Endothelial cell of umbilical vein (primary cell): Measurements from ENCODE around the gene TSPAN14. TPM values are rescaled to one million over a fixed set of nuclear protein-coding genes. Genes with fewer than 3 reads are reported as not detected.

Experiments used
- BruUV-seq: library from RNA; stranded (reverse); fragments of 400-500 nt; replicated peaks from 2 replicates; lab custom pipeline; 2021; lab: Mats Ljungman, UMichigan
- CTCF ChIA-PET: fragments of 300-600, 350-600 bp; sonication (Branson Sonifier 250); formaldehyde crosslinking; loops from one replicate; lab custom pipeline; 2021; ENCODE audit warnings: antibody characterized with exemption, inconsistent platforms; lab: Charles Lee
- POLR2A ChIA-PET: fragments of 300-600, 350-600 bp; sonication (Branson Sonifier 250); formaldehyde crosslinking; loops from one replicate; lab custom pipeline; 2021; ENCODE audit warnings: antibody characterized with exemption, inconsistent platforms; lab: Charles Lee
- DNase-seq: peaks from one replicate; pipeline ENCODE4 v3.0.0-alpha.2; 2011; ENCODE audit warnings: low read depth, low spot score
- FAIRE-seq: peaks from 2 replicates; lab custom pipeline; 2011; peaks lifted over from hg19 to GRCh38; lab: Jason Lieb, UNC
- H2AFZ ChIP-seq: 2 replicates; pipeline ENCODE4 v1.6.0; 2012; ENCODE audit warnings: low read depth, low read length, control low read depth, inconsistent platforms
- H3K27ac ChIP-seq: 2 replicates; pipeline ENCODE4 v1.5.1; 2011; ENCODE audit warnings: low read depth, mild to moderate bottlenecking, control low read depth, low read length, moderate library complexity; ENCODE audit not compliant: insufficient read depth
- H3K27me3 ChIP-seq, 2 experiments: 2 replicates each; pipeline versions ENCODE4 v1.6.0 to v1.6.1; 2011; ENCODE audit warnings: low read length in 2 of 2, mixed read lengths in 1 of 2; ENCODE audit not compliant: control insufficient read depth in 2 of 2, insufficient read depth in 2 of 2
- H3K36me3 ChIP-seq, 2 experiments: 2 replicates in 1 of 2; 3 replicates in 1 of 2; pipeline ENCODE4 v1.5.1; 2011; ENCODE audit warnings: low read length in 2 of 2, mild to moderate bottlenecking in 1 of 2, moderate library complexity in 1 of 2; ENCODE audit not compliant: control insufficient read depth in 2 of 2, insufficient read depth in 2 of 2; ENCODE audit errors: extremely low read depth in 1 of 2
- H3K4me1 ChIP-seq: 3 replicates; pipeline ENCODE4 v1.5.1; 2011; ENCODE audit warnings: mild to moderate bottlenecking, low read length; ENCODE audit not compliant: control insufficient read depth, insufficient read depth; ENCODE audit errors: extremely low read depth
- H3K4me2 ChIP-seq: 2 replicates; pipeline ENCODE4 v1.6.1; 2011; ENCODE audit warnings: low read length, control low read depth, mixed read lengths; ENCODE audit not compliant: insufficient read depth
- H3K4me3 ChIP-seq, 3 experiments: fragments of 200-600 bp in 1 of 3; sonication (generic), shearing (Covaris generic) in 1 of 3; replicated peaks in 1 of 3; 2 replicates each; pipeline ENCODE4 v1.5.1; 2011 to 2016; ENCODE audit warnings: control low read depth in 3 of 3, low read length in 3 of 3, mild to moderate bottlenecking in 2 of 3, inconsistent platforms in 1 of 3, low read depth in 1 of 3, moderate library complexity in 1 of 3; ENCODE audit not compliant: insufficient read depth in 1 of 3
- H3K79me2 ChIP-seq: 2 replicates; pipeline ENCODE4 v1.6.0; 2012; ENCODE audit warnings: low read length, inconsistent platforms; ENCODE audit not compliant: control insufficient read depth, insufficient read depth
- H3K9ac ChIP-seq: replicated peaks from 2 replicates; pipeline ENCODE3; 2011; ENCODE audit warnings: low read length, control low read depth; ENCODE audit not compliant: insufficient read depth; ENCODE audit errors: extremely low read depth
- H3K9me1 ChIP-seq: replicated peaks from 3 replicates; pipeline ENCODE4 v1.6.0; 2011; ENCODE audit warnings: mild to moderate bottlenecking, low read length; ENCODE audit not compliant: control insufficient read depth, insufficient read depth; ENCODE audit errors: extremely low read depth
- H3K9me3 ChIP-seq: replicated peaks from 2 replicates; pipeline ENCODE4 v1.5.1; 2012; ENCODE audit warnings: low read length, inconsistent platforms; ENCODE audit not compliant: control insufficient read depth, insufficient read depth
- H4K20me1 ChIP-seq: replicated peaks from 2 replicates; pipeline ENCODE3; 2011; ENCODE audit warnings: mild to moderate bottlenecking, low read length; ENCODE audit not compliant: control insufficient read depth, insufficient read depth; ENCODE audit errors: extremely low read depth
- EZH2 ChIP-seq: IDR thresholded peaks from 2 replicates; pipeline ENCODE4 v1.6.1; 2012; ENCODE audit warnings: borderline replicate concordance, low read depth, mild to moderate bottlenecking, moderate library complexity, low read length, inconsistent platforms; ENCODE audit not compliant: severe bottlenecking
- FOS ChIP-seq: IDR thresholded peaks from 2 replicates; pipeline ENCODE4 v1.6.1; 2011; ENCODE audit warnings: mild to moderate bottlenecking, low read length, moderate library complexity, borderline replicate concordance; ENCODE audit not compliant: insufficient read depth
- GATA2 ChIP-seq: IDR thresholded peaks from 2 replicates; pipeline ENCODE4 v1.7.0; 2011; ENCODE audit warnings: low read depth, mild to moderate bottlenecking, moderate library complexity, mixed read lengths, low read length; ENCODE audit not compliant: insufficient read length, insufficient read depth
- JUN ChIP-seq: IDR thresholded peaks from 2 replicates; pipeline ENCODE4 v1.6.1; 2011; ENCODE audit warnings: borderline replicate concordance, low read depth; ENCODE audit not compliant: insufficient read length, insufficient read depth
- MYC ChIP-seq: IDR thresholded peaks from one replicate; pipeline ENCODE4 v1.6.1; 2011; ENCODE audit warnings: mild to moderate bottlenecking, low read depth, low read length
- POLR2A ChIP-seq: IDR thresholded peaks from 2 replicates; pipeline ENCODE4 v1.6.1; 2012; ENCODE audit warnings: low read depth, mild to moderate bottlenecking, control low read depth, low read length
- POLR2AphosphoS5 ChIP-seq: IDR thresholded peaks from 2 replicates; pipeline ENCODE4 v1.6.1; 2012; ENCODE audit warnings: low read depth, mild to moderate bottlenecking, control low read depth, low read length, moderate library complexity; ENCODE audit not compliant: insufficient read depth
- dilution Hi-C: fragments of 300-500 bp; cut with MboI; formaldehyde crosslinking; loops from one replicate; pipeline ENCODE4 v1.15.0; 2019; ENCODE audit warnings: low sequenced_read_pairs; ENCODE audit not compliant: extremely low pct_ligation_motif_present
- intact Hi-C: fragments of 100-400 bp; cut with micrococcal nuclease; formaldehyde crosslinking; loops from one replicate; pipeline ENCODE4 v1.10.0; 2022
- polyA plus RNA-seq, 4 experiments: library from polyadenylated mRNA; depleted of rRNA in 3 of 4; stranded (reverse) in 3 of 4; unstranded in 1 of 4; fragments of >200 nt; gene quantifications; 2 replicates each; pipeline versions ENCODE4 v1.2.1 to v1.2.3, GENCODE V29; 2011 to 2012; ENCODE audit warnings: missing spikeins in 1 of 4
- total RNA-seq: library from RNA; stranded (reverse); gene quantifications from 2 replicates; pipeline ENCODE4 v1.2.3, GENCODE V29; 2021
- TF ChIP-seq, protein P1 (sequence below): IDR thresholded peaks from 2 replicates; pipeline ENCODE4 v1.6.1; 2011; ENCODE audit not compliant: insufficient read depth, insufficient read length
- TF ChIP-seq, protein P2 (sequence below), 2 donors: IDR thresholded peaks; 1 replicate in 1 of 2; 2 replicates in 1 of 2; pipeline ENCODE4 v1.5.1; 2011; ENCODE audit warnings: low read length in 2 of 2, mild to moderate bottlenecking in 2 of 2, moderate library complexity in 2 of 2, control low read depth in 1 of 2, inconsistent platforms in 1 of 2, low read depth in 1 of 2; ENCODE audit not compliant: insufficient read depth in 1 of 2; ENCODE audit errors: extremely low read depth in 1 of 2

Gene TSPAN14
- total and polyA plus RNA-seq, 2 donors (not counting 3 experiments of a cell fraction or from before 2014, with no cell fraction given), result 210 to 242 TPM

DNA sequence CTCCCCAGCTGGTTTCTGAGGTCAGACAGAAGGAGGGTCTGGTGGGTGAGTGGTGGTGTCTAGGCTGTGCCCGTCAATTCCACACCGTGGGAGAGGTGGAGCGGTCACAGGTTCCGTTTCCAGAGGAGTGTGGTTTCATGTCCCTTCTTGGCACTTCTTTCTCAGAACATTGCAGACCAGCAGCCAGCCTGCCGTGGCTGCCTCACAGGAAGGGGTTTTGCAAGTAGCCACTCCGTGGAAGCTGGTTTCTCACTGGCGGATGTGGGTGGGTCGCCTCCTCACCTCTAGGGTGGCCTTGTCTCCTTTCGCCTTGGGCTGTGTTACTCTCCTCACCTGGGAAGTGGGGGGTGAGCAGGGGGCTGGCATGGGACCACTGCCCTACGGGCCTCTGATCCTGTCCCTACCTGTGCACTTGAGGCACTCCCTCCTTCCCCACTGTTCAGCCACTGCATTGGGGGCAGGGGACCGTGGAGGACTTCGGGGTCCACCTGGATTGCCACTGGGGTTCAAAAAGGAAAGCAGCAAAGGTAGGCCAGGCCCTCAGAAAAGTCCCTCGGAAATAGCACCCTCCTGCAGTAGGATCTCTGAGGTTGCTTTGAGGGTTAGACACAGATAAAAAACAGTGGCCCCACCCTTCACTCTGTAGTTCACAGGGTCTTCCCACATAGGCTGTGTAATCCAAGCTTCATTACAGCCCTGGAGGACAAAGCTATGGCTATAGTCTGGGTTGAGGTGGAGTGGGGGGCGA lies 33.9 kb downstream of the TSPAN14 start:
- FAIRE-seq (no peak), DNase-seq (no peak)
- BruUV-seq, result no TSS peak
- Histone ChIP-seq H2AFZ (no peak overlapping the region), H3K79me2 (peaks cover 99% of the 10 kb centered on the region), H3K4me3 (no peak overlapping the region), H3K4me2 (no peak overlapping the region), H3K9ac (no peak overlapping the region), H3K9me3 (no peaks in the 10 kb centered on the region), H3K27me3 (no peaks in the 10 kb centered on the region), H3K27ac (no peak overlapping the region), H3K9me1 (no peaks in the 10 kb centered on the region), H3K36me3 (peaks cover 30 to 33% of the 10 kb centered on the region in 2 experiments), H4K20me1 (peaks cover 18% of the 10 kb centered on the region), H3K4me1 (peaks cover 49% of the 10 kb centered on the region)
- POLR2A ChIA-PET, result interaction anchor here (0.9 kb wide), 1 partner anchor 26 kb away, joined by 4 read pairs; no protein-coding TSS in a partner anchor
- CTCF ChIA-PET, result interaction anchor here (2.0 kb wide), 1 partner anchor 17 kb away, joined by 9 read pairs; no protein-coding TSS in a partner anchor
- intact Hi-C loops (no loop called here), dilution Hi-C loops (no loop called here)
- TF ChIP-seq, protein P1, sequence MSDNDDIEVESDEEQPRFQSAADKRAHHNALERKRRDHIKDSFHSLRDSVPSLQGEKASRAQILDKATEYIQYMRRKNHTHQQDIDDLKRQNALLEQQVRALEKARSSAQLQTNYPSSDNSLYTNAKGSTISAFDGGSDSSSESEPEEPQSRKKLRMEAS, result no peak
- TF ChIP-seq GATA2, result no peak
- no peak for TF ChIP-seq EZH2
- TF ChIP-seq POLR2AphosphoS5, result no peak
- no peak for TF ChIP-seq FOS
- no peak for TF ChIP-seq JUN
- TF ChIP-seq MYC, result no peak
- no peak for TF ChIP-seq POLR2A
- TF ChIP-seq, protein P2, sequence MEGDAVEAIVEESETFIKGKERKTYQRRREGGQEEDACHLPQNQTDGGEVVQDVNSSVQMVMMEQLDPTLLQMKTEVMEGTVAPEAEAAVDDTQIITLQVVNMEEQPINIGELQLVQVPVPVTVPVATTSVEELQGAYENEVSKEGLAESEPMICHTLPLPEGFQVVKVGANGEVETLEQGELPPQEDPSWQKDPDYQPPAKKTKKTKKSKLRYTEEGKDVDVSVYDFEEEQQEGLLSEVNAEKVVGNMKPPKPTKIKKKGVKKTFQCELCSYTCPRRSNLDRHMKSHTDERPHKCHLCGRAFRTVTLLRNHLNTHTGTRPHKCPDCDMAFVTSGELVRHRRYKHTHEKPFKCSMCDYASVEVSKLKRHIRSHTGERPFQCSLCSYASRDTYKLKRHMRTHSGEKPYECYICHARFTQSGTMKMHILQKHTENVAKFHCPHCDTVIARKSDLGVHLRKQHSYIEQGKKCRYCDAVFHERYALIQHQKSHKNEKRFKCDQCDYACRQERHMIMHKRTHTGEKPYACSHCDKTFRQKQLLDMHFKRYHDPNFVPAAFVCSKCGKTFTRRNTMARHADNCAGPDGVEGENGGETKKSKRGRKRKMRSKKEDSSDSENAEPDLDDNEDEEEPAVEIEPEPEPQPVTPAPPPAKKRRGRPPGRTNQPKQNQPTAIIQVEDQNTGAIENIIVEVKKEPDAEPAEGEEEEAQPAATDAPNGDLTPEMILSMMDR (IDR thresholded peaks at IDR 0.05; ENCODE audit: extremely low read depth in 1 of 2, insufficient read depth in 1 of 2, low read depth in 1 of 2, low read length in 2 of 2), result no peak
